PFSK-1 (cell line): ENCODE results near the gene CBFB.

Experiments used
- POLR2AphosphoS5 ChIP-seq: IDR thresholded peaks from 2 replicates; pipeline ENCODE4 v1.6.1; 2012; ENCODE audit warnings: low read depth, mild to moderate bottlenecking, control low read depth, low read length, moderate library complexity
- SIN3A ChIP-seq: IDR thresholded peaks from 2 replicates; pipeline ENCODE4 v1.6.1; 2012; ENCODE audit warnings: mild to moderate bottlenecking, low read length, moderate library complexity, borderline replicate concordance; ENCODE audit not compliant: insufficient read depth

DNA sequence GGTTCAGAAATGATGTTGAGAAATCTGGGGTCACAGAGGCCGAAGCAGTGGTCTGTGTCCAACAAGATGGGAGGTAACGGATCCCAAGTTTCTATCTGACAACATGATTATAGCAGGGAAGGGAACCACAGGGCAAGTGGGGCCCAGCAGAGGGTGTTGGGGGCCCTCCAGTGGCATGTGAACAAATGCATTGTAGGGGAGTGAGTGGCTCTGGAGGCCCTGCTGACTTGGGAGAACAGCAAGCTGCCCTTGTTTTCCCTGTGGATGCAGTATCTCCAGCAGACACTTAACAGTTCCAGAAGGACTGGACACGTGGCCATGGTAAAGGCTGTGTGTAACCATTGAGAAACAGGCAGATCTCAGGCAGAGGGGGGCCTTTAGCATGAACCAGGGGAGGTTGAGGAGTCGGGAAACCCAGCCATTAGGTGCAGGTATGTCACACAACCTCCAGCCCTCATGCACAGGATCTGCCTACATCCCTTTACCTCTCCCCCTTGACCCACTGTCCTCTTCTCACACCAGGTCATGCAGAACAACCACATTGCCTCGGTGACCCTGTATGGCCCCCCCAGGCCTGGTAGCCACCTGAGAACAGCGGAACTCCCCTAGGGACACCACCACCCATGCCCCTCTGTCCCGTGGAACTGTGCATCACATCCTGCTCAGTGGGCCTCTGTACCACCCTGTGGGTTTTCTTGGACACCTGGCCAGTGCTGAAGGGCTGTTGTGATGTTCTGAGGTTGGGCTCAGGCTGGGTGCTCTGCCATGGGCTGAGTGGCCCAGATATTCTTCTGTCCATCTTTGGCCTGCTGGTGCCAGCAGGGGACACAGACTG is 117.8 kb downstream of the CBFB start:
- TF ChIP-seq SIN3A (no peak), POLR2AphosphoS5 (no peak)
